GM12878 (cell line): ENCODE results near the gene GJB6. TPM values are rescaled to one million over a fixed set of nuclear protein-coding genes. Genes with fewer than 3 reads are reported as not detected.

ENCODE experiments used
- CBX5 ChIP-seq: sonication (generic); IDR thresholded peaks from 2 replicates; pipeline ENCODE4 v1.6.1; 2016; ENCODE audit warnings: low read depth, moderate library complexity, mild to moderate bottlenecking, inconsistent platforms
- CREB1 ChIP-seq: IDR thresholded peaks from 2 replicates; pipeline ENCODE4 v1.6.1; 2012; ENCODE audit warnings: low read depth, mild to moderate bottlenecking, inconsistent platforms
- FOXM1 ChIP-seq: IDR thresholded peaks from 2 replicates; pipeline ENCODE4 v1.6.1; 2012; ENCODE audit warnings: low read depth, mild to moderate bottlenecking, inconsistent platforms, low read length, moderate library complexity
- GABPA ChIP-seq: IDR thresholded peaks from 2 replicates; pipeline ENCODE4 v1.6.1; 2014; ENCODE audit warnings: antibody characterized with exemption, low read depth, mild to moderate bottlenecking, inconsistent platforms
- GATAD2B ChIP-seq: fragments of 450-650 bp; conservative IDR thresholded peaks from 2 replicates; pipeline ENCODE4 v1.6.1; 2017; ENCODE audit warnings: low read depth, mild to moderate bottlenecking, moderate library complexity
- IKZF1 ChIP-seq: fragments of 450-650 bp; conservative IDR thresholded peaks from 2 replicates; pipeline ENCODE4 v1.6.1; 2017; ENCODE audit warnings: antibody characterized with exemption, mild to moderate bottlenecking
- SMC3 ChIP-seq: IDR thresholded peaks from 2 replicates; pipeline ENCODE4 v1.6.1; 2011; ENCODE audit warnings: low read length, improper control_type of control experiment, borderline replicate concordance
- ZNF207 ChIP-seq: fragments of 450-650 bp; IDR thresholded peaks from 2 replicates; pipeline ENCODE4 v1.6.1; 2014; ENCODE audit warnings: antibody characterized with exemption, mild to moderate bottlenecking, borderline replicate concordance
- ZNF274 ChIP-seq: IDR thresholded peaks from one replicate; pipeline ENCODE4 v1.8.0; 2011; ENCODE audit not compliant: insufficient read length, insufficient read depth
- ZNF622 ChIP-seq: fragments of 450-650 bp; IDR thresholded peaks from 2 replicates; pipeline ENCODE4 v1.6.1; 2017; ENCODE audit warnings: mild to moderate bottlenecking, inconsistent platforms
- polyA plus RNA-seq, 11 experiments: library from polyadenylated mRNA; depleted of rRNA in 4 of 11; unstranded in 6 of 11; stranded (reverse) in 5 of 11; fragments of >200 nt; fragmentation: Nextera tagmentation in 4 of 11; fragmentation: Illumina TruSeq in 1 of 11; extraction: Ambion mirVana in 4 of 11; extraction: Trizol in 1 of 11; gene quantifications; 1 replicate in 1 of 11; 2 replicates in 10 of 11; pipeline versions ENCODE4 v1.2.1 to v1.2.3, GENCODE V29; 2011 to 2016; ENCODE audit warnings: inconsistent platforms in 2 of 11, missing spikeins in 2 of 11, low read depth in 1 of 11
- total RNA-seq, 4 experiments: library from RNA; depleted of rRNA in 3 of 4; stranded (reverse); fragments of >200 nt in 3 of 4; fragmentation: Illumina TruSeq in 1 of 4; extraction: Trizol in 1 of 4; gene quantifications; 2 replicates each; pipeline versions ENCODE4 v1.2.1 to v1.2.3, GENCODE V29; 2013 to 2021
- TF ChIP-seq, protein P1 (sequence below): fragments of 450-650 bp; formaldehyde crosslinking; IDR thresholded peaks from 2 replicates; pipeline ENCODE4 v1.5.0; 2022; ENCODE audit warnings: mild to moderate bottlenecking, missing genetic modification characterization
- TF ChIP-seq, protein P2 (sequence below): fragments of 450-650 bp; IDR thresholded peaks from 2 replicates; pipeline ENCODE4 v1.6.1; 2014; ENCODE audit warnings: mild to moderate bottlenecking
- TF ChIP-seq, protein P3 (sequence below): IDR thresholded peaks from 2 replicates; pipeline ENCODE4 v1.6.1; 2012; ENCODE audit warnings: mild to moderate bottlenecking, low read depth, low read length

Gene GJB6
- total and polyA plus RNA-seq, 10 of the 15 experiments (the other 5 are each of a cell fraction or from before 2014, with no cell fraction given): 0.03 TPM; not detected in 9

DNA sequence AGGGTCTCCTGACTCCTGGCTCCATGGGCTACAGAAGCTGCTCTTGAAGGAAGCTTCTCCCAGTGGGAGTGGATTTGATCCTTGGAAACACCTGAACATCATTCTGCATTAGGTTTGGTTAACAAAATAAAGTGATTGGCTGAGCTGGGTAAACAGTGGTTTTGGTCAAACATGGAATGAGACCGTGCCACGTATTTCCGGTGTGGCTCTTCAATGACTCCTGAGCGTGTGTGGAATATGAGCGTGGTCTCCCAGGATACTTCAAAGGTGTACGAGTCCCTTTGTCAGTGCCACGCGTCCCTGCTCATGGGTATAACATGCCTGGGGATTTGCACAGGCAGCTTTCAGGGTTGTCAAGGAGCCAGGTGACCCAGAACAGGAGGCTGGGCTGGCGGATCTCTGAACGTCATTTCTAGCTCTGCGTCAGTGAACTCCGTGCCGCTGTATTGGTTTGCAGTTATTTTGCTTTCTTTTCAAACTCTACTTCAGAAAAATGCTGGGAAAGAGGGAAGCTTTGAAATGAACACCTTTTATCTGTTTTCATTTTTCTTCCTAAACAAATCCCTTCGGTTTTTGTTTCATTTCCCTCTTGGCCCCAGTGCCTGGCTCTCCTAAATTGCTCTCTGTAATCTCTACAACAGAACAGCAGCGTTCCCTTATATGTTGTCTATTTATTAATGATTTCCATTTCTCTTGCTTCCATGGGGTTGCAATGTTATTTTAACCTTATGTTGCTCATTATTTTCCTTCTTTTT is 26.3 kb upstream of the GJB6 start (continued):
- TF ChIP-seq CBX5: no peak
- no peak for TF ChIP-seq CREB1
- no peak for TF ChIP-seq IKZF1
- TF ChIP-seq FOXM1: no peak
- TF ChIP-seq, protein P1, sequence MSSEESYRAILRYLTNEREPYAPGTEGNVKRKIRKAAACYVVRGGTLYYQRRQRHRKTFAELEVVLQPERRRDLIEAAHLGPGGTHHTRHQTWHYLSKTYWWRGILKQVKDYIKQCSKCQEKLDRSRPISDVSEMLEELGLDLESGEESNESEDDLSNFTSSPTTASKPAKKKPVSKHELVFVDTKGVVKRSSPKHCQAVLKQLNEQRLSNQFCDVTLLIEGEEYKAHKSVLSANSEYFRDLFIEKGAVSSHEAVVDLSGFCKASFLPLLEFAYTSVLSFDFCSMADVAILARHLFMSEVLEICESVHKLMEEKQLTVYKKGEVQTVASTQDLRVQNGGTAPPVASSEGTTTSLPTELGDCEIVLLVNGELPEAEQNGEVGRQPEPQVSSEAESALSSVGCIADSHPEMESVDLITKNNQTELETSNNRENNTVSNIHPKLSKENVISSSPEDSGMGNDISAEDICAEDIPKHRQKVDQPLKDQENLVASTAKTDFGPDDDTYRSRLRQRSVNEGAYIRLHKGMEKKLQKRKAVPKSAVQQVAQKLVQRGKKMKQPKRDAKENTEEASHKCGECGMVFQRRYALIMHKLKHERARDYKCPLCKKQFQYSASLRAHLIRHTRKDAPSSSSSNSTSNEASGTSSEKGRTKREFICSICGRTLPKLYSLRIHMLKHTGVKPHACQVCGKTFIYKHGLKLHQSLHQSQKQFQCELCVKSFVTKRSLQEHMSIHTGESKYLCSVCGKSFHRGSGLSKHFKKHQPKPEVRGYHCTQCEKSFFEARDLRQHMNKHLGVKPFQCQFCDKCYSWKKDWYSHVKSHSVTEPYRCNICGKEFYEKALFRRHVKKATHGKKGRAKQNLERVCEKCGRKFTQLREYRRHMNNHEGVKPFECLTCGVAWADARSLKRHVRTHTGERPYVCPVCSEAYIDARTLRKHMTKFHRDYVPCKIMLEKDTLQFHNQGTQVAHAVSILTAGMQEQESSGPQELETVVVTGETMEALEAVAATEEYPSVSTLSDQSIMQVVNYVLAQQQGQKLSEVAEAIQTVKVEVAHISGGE (CRISPR knock-in tag): no peak
- TF ChIP-seq ZNF207: no peak
- TF ChIP-seq GATAD2B: no peak
- TF ChIP-seq, protein P2, sequence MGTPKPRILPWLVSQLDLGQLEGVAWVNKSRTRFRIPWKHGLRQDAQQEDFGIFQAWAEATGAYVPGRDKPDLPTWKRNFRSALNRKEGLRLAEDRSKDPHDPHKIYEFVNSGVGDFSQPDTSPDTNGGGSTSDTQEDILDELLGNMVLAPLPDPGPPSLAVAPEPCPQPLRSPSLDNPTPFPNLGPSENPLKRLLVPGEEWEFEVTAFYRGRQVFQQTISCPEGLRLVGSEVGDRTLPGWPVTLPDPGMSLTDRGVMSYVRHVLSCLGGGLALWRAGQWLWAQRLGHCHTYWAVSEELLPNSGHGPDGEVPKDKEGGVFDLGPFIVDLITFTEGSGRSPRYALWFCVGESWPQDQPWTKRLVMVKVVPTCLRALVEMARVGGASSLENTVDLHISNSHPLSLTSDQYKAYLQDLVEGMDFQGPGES: no peak
- TF ChIP-seq, protein P3, sequence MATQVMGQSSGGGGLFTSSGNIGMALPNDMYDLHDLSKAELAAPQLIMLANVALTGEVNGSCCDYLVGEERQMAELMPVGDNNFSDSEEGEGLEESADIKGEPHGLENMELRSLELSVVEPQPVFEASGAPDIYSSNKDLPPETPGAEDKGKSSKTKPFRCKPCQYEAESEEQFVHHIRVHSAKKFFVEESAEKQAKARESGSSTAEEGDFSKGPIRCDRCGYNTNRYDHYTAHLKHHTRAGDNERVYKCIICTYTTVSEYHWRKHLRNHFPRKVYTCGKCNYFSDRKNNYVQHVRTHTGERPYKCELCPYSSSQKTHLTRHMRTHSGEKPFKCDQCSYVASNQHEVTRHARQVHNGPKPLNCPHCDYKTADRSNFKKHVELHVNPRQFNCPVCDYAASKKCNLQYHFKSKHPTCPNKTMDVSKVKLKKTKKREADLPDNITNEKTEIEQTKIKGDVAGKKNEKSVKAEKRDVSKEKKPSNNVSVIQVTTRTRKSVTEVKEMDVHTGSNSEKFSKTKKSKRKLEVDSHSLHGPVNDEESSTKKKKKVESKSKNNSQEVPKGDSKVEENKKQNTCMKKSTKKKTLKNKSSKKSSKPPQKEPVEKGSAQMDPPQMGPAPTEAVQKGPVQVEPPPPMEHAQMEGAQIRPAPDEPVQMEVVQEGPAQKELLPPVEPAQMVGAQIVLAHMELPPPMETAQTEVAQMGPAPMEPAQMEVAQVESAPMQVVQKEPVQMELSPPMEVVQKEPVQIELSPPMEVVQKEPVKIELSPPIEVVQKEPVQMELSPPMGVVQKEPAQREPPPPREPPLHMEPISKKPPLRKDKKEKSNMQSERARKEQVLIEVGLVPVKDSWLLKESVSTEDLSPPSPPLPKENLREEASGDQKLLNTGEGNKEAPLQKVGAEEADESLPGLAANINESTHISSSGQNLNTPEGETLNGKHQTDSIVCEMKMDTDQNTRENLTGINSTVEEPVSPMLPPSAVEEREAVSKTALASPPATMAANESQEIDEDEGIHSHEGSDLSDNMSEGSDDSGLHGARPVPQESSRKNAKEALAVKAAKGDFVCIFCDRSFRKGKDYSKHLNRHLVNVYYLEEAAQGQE: no peak
- TF ChIP-seq ZNF274: no peak
- TF ChIP-seq GABPA: no peak
- no peak for TF ChIP-seq ZNF622
- no peak for TF ChIP-seq SMC3
